Hepatocyte (in vitro differentiated cells): ENCODE data around the gene MINDY4. TPM values are rescaled to one million over a fixed set of nuclear protein-coding genes. Genes with fewer than 3 reads are reported as not detected.

Source experiments
- DNase-seq: peaks from one replicate; pipeline ENCODE4 v3.0.0-alpha.2; 2016; ENCODE audit warnings: low spot score
- H2AFZ ChIP-seq: fragments of 200-600 bp; sonication (generic); 2 replicates; pipeline ENCODE4 v1.6.0; 2016; ENCODE audit warnings: antibody characterized with exemption, mild to moderate bottlenecking
- H3K27ac ChIP-seq: fragments of 200-600 bp; sonication (generic); 2 replicates; pipeline ENCODE4 v1.5.1; 2016; ENCODE audit warnings: mild to moderate bottlenecking
- H3K27me3 ChIP-seq: fragments of 200-600 bp; sonication (generic); 2 replicates; pipeline ENCODE4 v1.6.1; 2016
- H3K36me3 ChIP-seq: fragments of 200-600 bp; sonication (generic); replicated peaks from 2 replicates; pipeline ENCODE4 v1.5.1; 2016; ENCODE audit warnings: low read depth; ENCODE audit not compliant: insufficient read depth
- H3K4me1 ChIP-seq: fragments of 200-600 bp; sonication (generic); 2 replicates; pipeline ENCODE4 v1.5.1; 2016; ENCODE audit warnings: mild to moderate bottlenecking, moderate library complexity; ENCODE audit not compliant: insufficient read depth
- H3K4me2 ChIP-seq: fragments of 200-600 bp; sonication (generic); 2 replicates; pipeline ENCODE4 v1.6.0; 2016
- H3K4me3 ChIP-seq: fragments of 200-600 bp; sonication (generic); 2 replicates; pipeline ENCODE4 v1.5.1; 2016; ENCODE audit warnings: mild to moderate bottlenecking
- H3K79me2 ChIP-seq: fragments of 200-600 bp; sonication (generic); 2 replicates; pipeline ENCODE4 v1.6.0; 2017; ENCODE audit warnings: mild to moderate bottlenecking
- H3K9me2 ChIP-seq: fragments of 200-600 bp; sonication (generic); replicated peaks from 2 replicates; pipeline ENCODE4 v1.6.0; 2017; ENCODE audit warnings: mild to moderate bottlenecking; ENCODE audit not compliant: insufficient read depth
- H3K9me3 ChIP-seq: fragments of 200-600 bp; sonication (generic); 2 replicates; pipeline ENCODE4 v1.5.1; 2016; ENCODE audit warnings: low read depth, mild to moderate bottlenecking
- H4K20me1 ChIP-seq: fragments of 200-600 bp; sonication (generic); 2 replicates; pipeline ENCODE4 v1.6.0; 2016; ENCODE audit warnings: mild to moderate bottlenecking; ENCODE audit not compliant: insufficient read depth, poor library complexity, severe bottlenecking
- EZH2 ChIP-seq: fragments of 200-600 bp; sonication (generic); IDR thresholded peaks from 2 replicates; pipeline ENCODE4 v1.6.1; 2016; ENCODE audit warnings: antibody characterized with exemption, mild to moderate bottlenecking, borderline replicate concordance
- EZH2phosphoT487 ChIP-seq: fragments of 200-600 bp; sonication (generic); IDR thresholded peaks from one replicate; pipeline ENCODE4 v1.6.1; 2018; ENCODE audit warnings: antibody characterized with exemption, mild to moderate bottlenecking, low read depth, moderate library complexity; ENCODE audit not compliant: unreplicated experiment, severe bottlenecking
- WGBS: methylation state at CpG from one replicate; pipeline ENCODE4 v1.1.6; 2016; ENCODE audit warnings: low lambda C conversion rate; ENCODE audit errors: missing lambda C conversion rate; 5-methylcytosine and 5-hydroxymethylcytosine counted together
- polyA plus RNA-seq: library from polyadenylated mRNA; unstranded; fragments of >200 nt; fragmentation: Nextera tagmentation; extraction: Ambion mirVana; gene quantifications from 2 replicates; pipeline ENCODE4 v1.2.1, GENCODE V29; 2016
- total RNA-seq: library from RNA; depleted of rRNA; stranded (reverse); fragments of >200 nt; gene quantifications from 2 replicates; pipeline ENCODE4 v1.2.3, GENCODE V29; 2014
- TF ChIP-seq, protein P1 (sequence below): fragments of 200-600 bp; sonication (generic); IDR thresholded peaks from 2 replicates; pipeline ENCODE4 v1.5.1; 2016; ENCODE audit warnings: antibody characterized with exemption, mild to moderate bottlenecking; ENCODE audit not compliant: poor library complexity

MINDY4 gene
- total and polyA plus RNA-seq, 2 experiments from 2014 or later: 4.4 to 6.3 TPM

GRCh38 chr7:30897770-30898169, 126.6 kb downstream of the MINDY4 start:
- Histone ChIP-seq H3K9me2 (no peaks in the 10 kb centered on the region), H3K4me2 (no peak overlapping the region), H4K20me1 (no peaks in the 10 kb centered on the region), H3K4me3 (no peak overlapping the region), H3K36me3 (no peaks in the 10 kb centered on the region), H3K79me2 (no peaks in the 10 kb centered on the region), H3K4me1 (peaks cover 35% of the 10 kb centered on the region), H3K27me3 (no peaks in the 10 kb centered on the region), H3K27ac (no peak overlapping the region), H3K9me3 (no peaks in the 10 kb centered on the region), H2AFZ (no peak overlapping the region)
- no peak for DNase-seq
- WGBS: 93% methylated on average over 2 of the region's 2 CpGs
- TF ChIP-seq, protein P1, sequence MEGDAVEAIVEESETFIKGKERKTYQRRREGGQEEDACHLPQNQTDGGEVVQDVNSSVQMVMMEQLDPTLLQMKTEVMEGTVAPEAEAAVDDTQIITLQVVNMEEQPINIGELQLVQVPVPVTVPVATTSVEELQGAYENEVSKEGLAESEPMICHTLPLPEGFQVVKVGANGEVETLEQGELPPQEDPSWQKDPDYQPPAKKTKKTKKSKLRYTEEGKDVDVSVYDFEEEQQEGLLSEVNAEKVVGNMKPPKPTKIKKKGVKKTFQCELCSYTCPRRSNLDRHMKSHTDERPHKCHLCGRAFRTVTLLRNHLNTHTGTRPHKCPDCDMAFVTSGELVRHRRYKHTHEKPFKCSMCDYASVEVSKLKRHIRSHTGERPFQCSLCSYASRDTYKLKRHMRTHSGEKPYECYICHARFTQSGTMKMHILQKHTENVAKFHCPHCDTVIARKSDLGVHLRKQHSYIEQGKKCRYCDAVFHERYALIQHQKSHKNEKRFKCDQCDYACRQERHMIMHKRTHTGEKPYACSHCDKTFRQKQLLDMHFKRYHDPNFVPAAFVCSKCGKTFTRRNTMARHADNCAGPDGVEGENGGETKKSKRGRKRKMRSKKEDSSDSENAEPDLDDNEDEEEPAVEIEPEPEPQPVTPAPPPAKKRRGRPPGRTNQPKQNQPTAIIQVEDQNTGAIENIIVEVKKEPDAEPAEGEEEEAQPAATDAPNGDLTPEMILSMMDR: no peak
- no peak for TF ChIP-seq EZH2
- TF ChIP-seq EZH2phosphoT487: no peak

- Histone ChIP-seq H3K27ac (no peak overlapping the region), H3K4me1 (peaks cover 30% of the 10 kb centered on the region)
- 88% methylated on average over 12 of the region's 12 CpGs for WGBS
These were observed 127.2 kb downstream of the MINDY4 start for GRCh38 chr7:30898411-30898810.

GRCh38 chr7:30899066-30899465, 127.8 kb downstream of the MINDY4 start:
- H3K79me2 ChIP-seq: no peaks in the 10 kb centered on the region
- no peaks in the 10 kb centered on the region for H3K36me3 ChIP-seq
- TF ChIP-seq, protein P1: no peak
- H2AFZ ChIP-seq: no peak overlapping the region
- over 99% methylated on average over 7 of the region's 7 CpGs for WGBS
- H3K9me2 ChIP-seq: no peaks in the 10 kb centered on the region
- no peaks in the 10 kb centered on the region for H3K27me3 ChIP-seq
- no peaks in the 10 kb centered on the region for H3K9me3 ChIP-seq
- peaks cover 24% of the 10 kb centered on the region for H3K4me1 ChIP-seq
- DNase-seq: no peak
- no peak overlapping the region for H3K4me2 ChIP-seq
- H3K4me3 ChIP-seq: no peak overlapping the region
- H3K27ac ChIP-seq: no peak overlapping the region
- no peaks in the 10 kb centered on the region for H4K20me1 ChIP-seq

More at GRCh38 chr7:30898411-30898810, 127.2 kb downstream of the MINDY4 start:
- no peak for DNase-seq
- H3K4me3 ChIP-seq: no peak overlapping the region
- no peaks in the 10 kb centered on the region for H3K79me2 ChIP-seq
- no peaks in the 10 kb centered on the region for H3K27me3 ChIP-seq
- H3K36me3 ChIP-seq: no peaks in the 10 kb centered on the region
- H2AFZ ChIP-seq: no peak overlapping the region
- no peaks in the 10 kb centered on the region for H3K9me3 ChIP-seq
- no peaks in the 10 kb centered on the region for H3K9me2 ChIP-seq
- TF ChIP-seq, protein P1: no peak
- TF ChIP-seq EZH2 (no peak), EZH2phosphoT487 (no peak)
- H4K20me1 ChIP-seq: no peaks in the 10 kb centered on the region
- no peak overlapping the region for H3K4me2 ChIP-seq

DNA sequence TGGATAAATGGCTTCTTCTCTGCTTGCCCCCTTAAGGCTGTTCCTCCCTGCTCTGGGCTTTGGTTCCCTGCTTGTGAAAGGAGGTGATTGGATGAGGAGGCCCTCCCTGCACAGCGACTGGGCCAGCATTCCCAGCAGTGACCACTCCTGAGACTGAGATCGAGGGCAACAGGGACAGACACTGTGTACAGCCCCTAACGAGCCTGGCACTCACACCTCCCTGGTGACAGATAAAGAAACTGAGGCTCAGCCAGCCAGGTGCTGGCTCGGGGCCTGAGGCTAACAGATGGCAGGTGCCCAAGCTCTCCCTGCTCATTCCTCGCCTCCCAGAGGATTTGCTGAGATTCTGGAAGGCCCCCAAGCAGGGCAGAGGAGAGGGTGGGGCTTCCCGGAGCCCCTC, 128.4 kb downstream of the MINDY4 start:
- Histone ChIP-seq H3K4me1 (peaks cover 24% of the 10 kb centered on the region), H3K9me2 (no peaks in the 10 kb centered on the region), H3K79me2 (no peaks in the 10 kb centered on the region), H4K20me1 (no peaks in the 10 kb centered on the region), H3K27ac (no peak overlapping the region), H3K36me3 (no peaks in the 10 kb centered on the region), H3K4me2 (no peak overlapping the region), H3K9me3 (no peaks in the 10 kb centered on the region), H3K4me3 (no peak overlapping the region), H2AFZ (no peak overlapping the region), H3K27me3 (no peaks in the 10 kb centered on the region)
- TF ChIP-seq EZH2 (no peak), EZH2phosphoT487 (no peak)
- TF ChIP-seq, protein P1: no peak
- 76% methylated on average over 6 of the region's 6 CpGs for WGBS
- no peak for DNase-seq
